Measurements from ENCODE around the gene ZCCHC14. TPM values are rescaled to one million over a fixed set of nuclear protein-coding genes. Genes with fewer than 3 reads are reported as not detected.
A peak's percentile ranks its signal among the peaks of the same experiment; 100 is the strongest.
"Not testable (repeated sequence)": the region's sequence is repeated elsewhere in the genome, so short reads cannot be mapped to it uniquely, and the experiment has no call there.

Gene ZCCHC14
- total RNA-seq, 2 donors from 2014 or later, result 10.6 to 18.0 TPM

DNA sequence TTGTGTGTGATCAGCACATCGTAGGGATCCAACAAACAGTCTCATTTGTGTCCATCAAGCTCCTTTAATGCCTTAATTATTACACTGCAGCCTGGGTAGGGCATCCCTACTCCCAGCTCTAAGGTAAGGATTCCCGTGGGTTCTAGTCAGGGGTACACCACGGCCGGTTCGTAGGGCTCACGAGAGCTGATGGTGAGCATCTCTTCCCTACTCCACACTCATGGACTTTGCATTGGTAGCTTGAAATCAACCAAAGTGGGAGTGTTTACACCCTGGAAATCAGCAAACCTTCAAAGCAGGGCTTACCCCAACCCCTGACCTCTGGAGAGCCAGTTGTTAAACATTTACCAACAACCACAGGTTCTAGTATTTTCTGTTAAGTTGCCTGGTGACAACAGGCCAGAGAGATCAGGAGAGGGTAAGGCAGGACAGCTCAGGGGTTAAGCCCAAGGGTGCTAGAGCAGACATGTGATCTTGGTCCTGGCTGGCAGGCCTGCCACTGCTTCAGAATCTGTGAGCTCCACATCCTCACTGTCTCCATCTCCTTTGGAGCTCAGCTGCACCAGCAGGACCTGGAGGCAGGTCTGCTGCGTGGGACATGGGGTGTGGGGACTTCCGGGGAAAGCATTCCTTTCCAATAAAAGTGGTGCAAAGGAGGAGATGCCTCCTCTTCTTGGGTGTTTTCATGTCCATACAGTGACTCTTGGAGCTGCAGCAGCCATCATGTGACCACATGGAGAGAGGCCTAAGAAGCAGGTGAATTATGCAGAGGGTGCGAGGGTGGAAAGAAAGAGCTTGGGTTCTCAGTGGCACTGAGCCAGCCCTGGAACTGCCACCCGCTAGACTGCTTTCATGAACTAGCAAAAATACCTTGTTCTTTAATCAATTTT lies 36.1 kb upstream of the ZCCHC14 start:
- no peak overlapping the region for H3K4me3 ChIP-seq
- no peak for DNase-seq (ENCODE audit: low spot score)
- peaks cover 4 to 26% of the 10 kb centered on the region in 2 donors for H3K9me3 ChIP-seq
- H3K36me3 ChIP-seq, result no peaks in the 10 kb centered on the region
- no peak overlapping the region for H3K27ac ChIP-seq
- TF ChIP-seq, protein P1, sequence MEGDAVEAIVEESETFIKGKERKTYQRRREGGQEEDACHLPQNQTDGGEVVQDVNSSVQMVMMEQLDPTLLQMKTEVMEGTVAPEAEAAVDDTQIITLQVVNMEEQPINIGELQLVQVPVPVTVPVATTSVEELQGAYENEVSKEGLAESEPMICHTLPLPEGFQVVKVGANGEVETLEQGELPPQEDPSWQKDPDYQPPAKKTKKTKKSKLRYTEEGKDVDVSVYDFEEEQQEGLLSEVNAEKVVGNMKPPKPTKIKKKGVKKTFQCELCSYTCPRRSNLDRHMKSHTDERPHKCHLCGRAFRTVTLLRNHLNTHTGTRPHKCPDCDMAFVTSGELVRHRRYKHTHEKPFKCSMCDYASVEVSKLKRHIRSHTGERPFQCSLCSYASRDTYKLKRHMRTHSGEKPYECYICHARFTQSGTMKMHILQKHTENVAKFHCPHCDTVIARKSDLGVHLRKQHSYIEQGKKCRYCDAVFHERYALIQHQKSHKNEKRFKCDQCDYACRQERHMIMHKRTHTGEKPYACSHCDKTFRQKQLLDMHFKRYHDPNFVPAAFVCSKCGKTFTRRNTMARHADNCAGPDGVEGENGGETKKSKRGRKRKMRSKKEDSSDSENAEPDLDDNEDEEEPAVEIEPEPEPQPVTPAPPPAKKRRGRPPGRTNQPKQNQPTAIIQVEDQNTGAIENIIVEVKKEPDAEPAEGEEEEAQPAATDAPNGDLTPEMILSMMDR (IDR thresholded peaks at IDR 0.05), result no peak
- no peaks in the 10 kb centered on the region for H3K4me1 ChIP-seq
- H3K27me3 ChIP-seq, result no peaks in the 10 kb centered on the region

DNA sequence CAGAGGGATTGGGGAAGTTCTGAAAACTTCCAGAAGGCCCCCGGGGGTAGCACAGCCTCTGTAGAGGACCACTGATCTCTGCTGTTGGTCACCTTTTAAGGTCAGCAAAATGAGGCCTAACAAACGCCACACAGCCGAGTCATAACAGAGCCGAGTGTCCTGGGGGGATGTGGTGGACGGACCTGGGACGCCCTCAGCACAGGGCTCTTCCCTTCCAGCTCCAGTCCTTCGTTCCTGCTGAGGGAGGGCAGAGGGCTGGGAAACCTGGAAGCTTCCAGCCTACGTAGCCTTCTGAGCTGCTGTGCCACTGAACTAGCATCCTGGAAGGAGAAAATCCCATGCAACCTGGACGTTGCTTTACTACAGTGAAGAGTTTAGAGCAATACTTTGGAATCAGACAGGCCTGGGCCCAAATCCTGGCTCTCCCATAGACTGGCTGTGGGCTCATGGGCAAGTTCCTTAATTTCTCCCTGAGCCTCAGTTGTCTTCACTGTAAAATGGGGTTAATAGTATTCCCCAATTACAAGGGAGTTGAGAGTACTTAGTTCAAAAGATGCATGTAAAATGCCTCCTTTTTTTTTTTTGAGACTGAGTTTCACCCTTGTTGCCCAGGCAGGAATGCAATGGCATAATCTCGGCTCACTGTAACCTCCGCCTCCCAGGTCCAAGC lies 34.4 kb upstream of the ZCCHC14 start:
- Histone ChIP-seq H3K36me3 (no peaks in the 10 kb centered on the region), H3K27me3 (no peaks in the 10 kb centered on the region), H3K4me3 (no peak overlapping the region), H3K9me3 (peaks cover 0 to 21% of the 10 kb centered on the region in 2 donors), H3K27ac (no peak overlapping the region), H3K4me1 (no peaks in the 10 kb centered on the region)
- DNase-seq (ENCODE audit: low spot score), result no peak
- TF ChIP-seq, protein P1 (IDR thresholded peaks at IDR 0.05), result no peak

DNA sequence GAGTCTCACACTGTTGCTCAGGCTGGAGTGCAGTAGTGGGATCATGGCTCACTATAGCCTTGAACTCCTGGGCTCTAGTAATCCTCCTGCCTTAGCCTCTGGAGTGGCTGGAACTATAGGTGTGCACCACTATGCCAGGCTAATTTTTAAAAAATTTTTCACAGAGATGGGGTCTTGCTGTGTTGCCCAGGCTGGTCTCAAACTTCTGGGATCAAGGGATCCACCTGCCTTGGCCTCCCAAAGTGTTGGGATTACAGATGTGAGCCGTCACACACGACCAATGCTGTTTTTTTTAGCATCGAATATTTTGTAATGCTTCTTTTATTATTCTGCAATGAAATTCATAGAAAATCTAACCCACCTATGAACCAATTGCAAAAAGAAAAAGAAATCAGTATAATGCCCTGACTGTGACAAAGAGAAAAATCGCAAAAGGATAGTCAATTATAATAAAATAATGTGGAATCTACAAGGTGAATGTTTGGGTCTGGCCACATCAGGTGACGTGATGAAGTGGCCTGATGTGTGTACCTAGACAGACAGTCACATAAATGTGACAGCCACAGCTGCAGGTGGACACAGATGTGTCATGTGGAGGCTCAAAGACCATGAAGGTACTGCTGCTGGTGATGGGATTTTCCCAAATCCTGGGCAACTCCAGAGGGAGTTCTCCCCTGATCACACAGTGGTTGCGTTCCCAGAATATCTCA lies 33.6 kb upstream of the ZCCHC14 start:
- TF ChIP-seq, protein P1 (IDR thresholded peaks at IDR 0.05), result no peak
- Histone ChIP-seq H3K27ac (no peak overlapping the region), H3K36me3 (no peaks in the 10 kb centered on the region), H3K27me3 (no peaks in the 10 kb centered on the region), H3K4me1 (no peaks in the 10 kb centered on the region), H3K4me3 (no peak overlapping the region), H3K9me3 (peaks cover 0 to 19% of the 10 kb centered on the region in 2 donors)
- DNase-seq (ENCODE audit: low spot score), result no peak

DNA sequence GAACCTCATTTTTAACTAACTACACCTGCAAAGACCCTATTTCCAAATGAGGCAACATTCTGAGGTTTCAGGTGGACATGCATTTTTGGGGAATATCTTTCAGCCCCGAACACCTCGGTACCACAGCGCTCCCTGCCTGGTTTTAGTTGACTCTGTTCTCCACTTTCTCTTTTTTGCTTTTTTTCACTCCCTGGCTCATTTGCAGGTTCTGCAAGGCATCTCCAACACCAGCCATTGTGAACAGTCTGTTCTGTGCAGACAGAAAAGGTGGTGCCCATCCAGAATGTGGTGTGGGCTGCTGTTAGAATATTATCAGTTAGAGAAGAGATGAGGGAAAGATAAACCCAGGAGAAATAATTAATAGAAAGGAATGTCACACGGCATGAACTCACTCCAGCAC lies 32.5 kb upstream of the ZCCHC14 start:
- DNase-seq (ENCODE audit: low spot score), result no peak
- TF ChIP-seq, protein P1 (IDR thresholded peaks at IDR 0.05), result no peak
- Histone ChIP-seq H3K27me3 (no peaks in the 10 kb centered on the region), H3K9me3 (peaks cover 0 to 19% of the 10 kb centered on the region in 2 donors), H3K27ac (peak overlapping the region in 1 of 2 donors; percentile 23), H3K4me1 (no peaks in the 10 kb centered on the region), H3K36me3 (no peaks in the 10 kb centered on the region), H3K4me3 (no peak overlapping the region)

DNA sequence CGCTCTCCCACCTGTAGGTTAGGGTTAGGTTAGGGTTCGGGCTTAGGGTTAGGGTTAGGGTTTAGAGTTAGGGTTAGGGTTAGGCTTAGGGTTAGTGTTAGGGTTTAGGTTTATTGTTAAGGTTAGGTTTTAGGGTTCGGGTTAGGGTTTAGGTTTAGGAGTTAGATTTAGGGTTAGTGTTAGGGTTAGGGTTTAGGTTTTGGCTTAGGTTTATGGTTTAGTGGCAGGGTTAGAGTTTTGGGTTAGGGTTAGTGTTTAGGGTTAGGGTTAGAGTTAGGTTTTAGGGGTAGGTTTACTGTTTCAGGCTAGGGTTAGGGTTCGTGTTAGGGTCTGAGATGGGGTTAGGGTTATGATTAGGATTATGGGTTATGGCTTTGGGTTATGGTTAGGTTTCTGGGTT lies 31.6 kb upstream of the ZCCHC14 start:
- no peak for DNase-seq (ENCODE audit: low spot score)
- H3K36me3 ChIP-seq, result no peaks in the 10 kb centered on the region
- H3K9me3 ChIP-seq, result peaks cover 0 to 10% of the 10 kb centered on the region in 2 donors
- no peak overlapping the region for H3K27ac ChIP-seq
- H3K27me3 ChIP-seq, result no peaks in the 10 kb centered on the region
- TF ChIP-seq, protein P1 (IDR thresholded peaks at IDR 0.05), result no peak
- H3K4me3 ChIP-seq, result no peak overlapping the region
- no peaks in the 10 kb centered on the region for H3K4me1 ChIP-seq

DNA sequence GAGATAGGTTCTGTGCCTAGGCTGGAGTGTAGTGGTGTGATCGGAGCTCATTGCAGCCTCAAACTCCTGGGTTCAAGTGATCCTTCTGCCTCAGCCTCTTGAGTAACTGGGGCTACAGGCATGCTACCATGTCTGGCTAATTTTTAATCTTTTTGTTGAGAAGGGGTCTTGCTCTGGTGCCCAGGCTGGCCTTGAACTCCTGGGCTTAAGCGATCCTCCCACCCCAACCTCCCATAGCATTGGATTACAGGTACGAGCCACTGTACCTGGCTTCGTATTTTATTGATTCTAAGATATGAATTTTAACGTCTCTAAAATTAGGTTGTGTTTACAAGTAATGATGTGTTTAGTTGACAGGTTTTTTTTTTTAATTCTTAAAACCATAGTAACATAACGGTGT lies 30.8 kb upstream of the ZCCHC14 start:
- not testable (repeated sequence) for H3K4me1 ChIP-seq; H3K9me3 ChIP-seq; H3K27ac ChIP-seq; DNase-seq (ENCODE audit: low spot score); H3K4me3 ChIP-seq; H3K27me3 ChIP-seq; H3K36me3 ChIP-seq

DNA sequence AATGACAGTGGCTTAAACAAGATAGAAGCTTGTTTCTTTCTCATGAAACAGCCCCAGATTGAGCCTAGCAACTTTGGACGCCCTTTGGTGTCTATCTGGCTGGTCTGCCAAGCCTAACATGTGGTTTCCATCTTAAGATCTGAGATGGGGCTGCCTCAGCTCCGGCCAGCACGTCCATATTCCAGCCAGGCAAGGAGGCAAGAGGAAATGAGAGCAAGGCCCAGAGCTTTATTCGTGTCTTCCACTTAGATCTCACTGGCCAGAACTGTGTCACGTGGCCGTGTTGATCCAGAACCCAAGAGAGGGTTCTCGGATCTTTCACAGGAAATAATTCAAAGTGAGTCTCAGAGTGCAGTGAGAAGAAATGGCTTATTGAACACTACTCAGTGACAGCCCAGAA lies 28.9 kb upstream of the ZCCHC14 start:
- not testable (repeated sequence) for H3K36me3 ChIP-seq; H3K9me3 ChIP-seq; H3K4me3 ChIP-seq; H3K27me3 ChIP-seq; DNase-seq (ENCODE audit: low spot score)
- Histone ChIP-seq H3K27ac (peak overlapping the region in 1 of 2 donors; percentile 9), H3K4me1 (peaks cover 0 to 23% of the 10 kb centered on the region in 2 donors)

DNA sequence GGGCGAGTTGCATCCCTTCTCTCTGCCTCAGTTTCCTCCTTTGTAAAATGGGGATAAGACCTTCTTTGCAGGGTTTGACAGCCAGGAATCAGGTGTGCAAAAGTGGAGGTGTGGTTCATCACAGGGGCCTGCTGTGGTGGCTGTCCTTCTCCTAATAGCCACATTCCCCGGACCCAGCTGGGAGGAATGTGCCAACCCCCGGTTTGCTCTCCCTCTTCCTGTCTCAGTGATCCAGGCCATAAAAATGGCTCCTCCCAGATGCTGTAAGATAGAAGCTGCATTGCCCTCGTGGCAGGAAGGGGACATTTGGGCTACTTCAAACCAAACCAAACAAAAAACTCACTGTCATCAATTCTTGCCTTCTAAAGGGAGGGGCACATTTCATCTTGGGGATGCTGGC lies 26.3 kb upstream of the ZCCHC14 start:
- peak overlapping the region; percentile 83 to 95 for H3K27ac ChIP-seq
- peaks cover 0 to 23% of the 10 kb centered on the region in 2 donors for H3K4me1 ChIP-seq
- H3K36me3 ChIP-seq; DNase-seq (ENCODE audit: low spot score); H3K27me3 ChIP-seq; H3K9me3 ChIP-seq; H3K4me3 ChIP-seq: not testable (repeated sequence)
